Panc1 (cell line): ENCODE results near the gene TEAD2. TPM values are rescaled to one million over a fixed set of nuclear protein-coding genes. Genes with fewer than 3 reads are reported as not detected.

Source experiments
- ATAC-seq: fragments of 200-7000 bp; cut with Tn5 transposase; 2 replicates; pipeline ENCODE4 v1.9.1; 2020; ENCODE audit warnings: mild to moderate bottlenecking, moderate library complexity
- BruUV-seq: library from RNA; stranded (reverse); fragments of 400-500 nt; replicated peaks from 2 replicates; lab custom pipeline; 2021; lab: Mats Ljungman, UMichigan
- CTCF ChIA-PET: fragments of 300-600 bp; sonication (Branson Sonifier 250); formaldehyde crosslinking; loops from one replicate; lab custom pipeline; 2022; ENCODE audit warnings: antibody characterized with exemption; lab: Charles Lee
- POLR2A ChIA-PET: fragments of 300-600 bp; sonication (Branson Sonifier 250); formaldehyde crosslinking; loops from one replicate; lab custom pipeline; 2022; ENCODE audit warnings: antibody characterized with exemption; lab: Charles Lee
- DNase-seq: peaks from one replicate; pipeline ENCODE4 v3.0.0-alpha.2; 2010; ENCODE audit warnings: low read depth, low spot score
- H3K27ac ChIP-seq: 2 replicates; pipeline ENCODE4 v1.5.1; 2011; ENCODE audit warnings: mild to moderate bottlenecking, low read length, inconsistent platforms
- H3K27me3 ChIP-seq: fragments of 200-500 bp; sonication (Bioruptor generic); 2 replicates; pipeline ENCODE4 v1.6.0; 2014; ENCODE audit warnings: low read length, inconsistent platforms; ENCODE audit not compliant: control insufficient read depth, insufficient read depth
- H3K36me3 ChIP-seq: fragments of 200-500 bp; sonication (Bioruptor generic); 2 replicates; pipeline ENCODE4 v1.5.1; 2014; ENCODE audit warnings: inconsistent platforms, mild to moderate bottlenecking, low read length, moderate library complexity; ENCODE audit not compliant: control insufficient read depth, insufficient read depth
- H3K4me1 ChIP-seq: 2 replicates; pipeline ENCODE4 v1.5.1; 2011; ENCODE audit warnings: inconsistent platforms, mild to moderate bottlenecking, low read length, moderate library complexity; ENCODE audit not compliant: control insufficient read depth, insufficient read depth
- H3K4me3 ChIP-seq, 2 experiments: 2 replicates each; pipeline ENCODE4 v1.5.1; 2011 to 2012; ENCODE audit warnings: low read depth in 2 of 2, low read length in 2 of 2, mild to moderate bottlenecking in 2 of 2, inconsistent platforms in 1 of 2, moderate library complexity in 1 of 2
- H3K9me3 ChIP-seq: fragments of 200-500 bp; sonication (Bioruptor generic); 2 replicates; pipeline ENCODE4 v1.5.1; 2014; ENCODE audit warnings: low read depth, mild to moderate bottlenecking, inconsistent platforms, low read length, moderate library complexity; ENCODE audit not compliant: control insufficient read depth, insufficient read depth
- POLR2AphosphoS5 ChIP-seq: IDR thresholded peaks from 2 replicates; pipeline ENCODE4 v1.6.1; 2012; ENCODE audit warnings: mild to moderate bottlenecking, low read depth, low read length, moderate library complexity
- SIN3A ChIP-seq: IDR thresholded peaks from 2 replicates; pipeline ENCODE4 v1.6.1; 2012; ENCODE audit warnings: low read depth, mild to moderate bottlenecking, low read length, moderate library complexity, borderline replicate concordance; ENCODE audit not compliant: insufficient read depth
- TCF7L2 ChIP-seq: IDR thresholded peaks from 2 replicates; pipeline ENCODE4 v1.6.1; 2011; ENCODE audit warnings: mild to moderate bottlenecking, low read depth, low read length, inconsistent platforms
- in situ Hi-C: cut with HindIII; loops from 2 replicates; pipeline ENCODE4 v1.10.0; 2016; ENCODE audit warnings: low sequenced_read_pairs, low pct_unique_long_range_greater_than_20kb
- intact Hi-C: fragments of 100-400 bp; cut with micrococcal nuclease; formaldehyde crosslinking; loops from one replicate; pipeline ENCODE4 v1.10.0; 2022; ENCODE audit not compliant: unreplicated experiment
- total RNA-seq: library from RNA; stranded (reverse); gene quantifications from one replicate; pipeline ENCODE4 v1.2.1, GENCODE V29; 2021; ENCODE audit not compliant: unreplicated experiment
- TF ChIP-seq, protein P1 (sequence below): fragments of 450-650 bp; IDR thresholded peaks from 2 replicates; pipeline ENCODE4 v1.5.1; 2017; ENCODE audit warnings: mild to moderate bottlenecking
- TF ChIP-seq, protein P2 (sequence below), 2 experiments: IDR thresholded peaks; 2 replicates each; pipeline ENCODE4 v1.6.1; 2011 to 2012; ENCODE audit warnings: low read depth in 2 of 2, control low read depth in 1 of 2, low read length in 1 of 2, mild to moderate bottlenecking in 1 of 2, moderate library complexity in 1 of 2; ENCODE audit not compliant: insufficient read depth in 1 of 2

TEAD2 gene
- total RNA-seq, 1 experiment from 2014 or later = 31.9 TPM

DNA sequence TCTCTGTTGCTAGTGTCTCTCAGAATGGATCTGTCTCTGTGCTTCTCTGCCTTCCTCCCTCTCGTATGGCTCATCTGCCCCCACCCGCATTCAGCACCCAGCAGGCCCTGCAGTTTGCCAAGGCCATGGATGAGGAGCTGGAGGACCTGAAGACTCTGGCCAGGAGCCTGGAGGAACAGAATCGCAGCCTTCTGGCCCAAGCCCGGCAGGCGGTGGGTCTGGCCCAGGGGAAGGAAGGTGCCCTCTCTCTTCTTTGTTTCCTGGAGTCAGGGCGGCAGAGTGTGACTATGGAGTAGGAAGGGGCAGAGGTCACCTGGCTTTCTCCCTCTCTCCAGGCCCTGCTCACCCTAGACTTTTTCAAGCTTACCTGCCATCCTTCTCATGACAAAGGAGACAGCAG, 36.7 kb upstream of the TEAD2 start:
- Histone ChIP-seq H3K4me3 (no peak overlapping the region), H3K27ac (no peak overlapping the region), H3K36me3 (no peaks in the 10 kb centered on the region), H3K9me3 (no peaks in the 10 kb centered on the region), H3K27me3 (no peaks in the 10 kb centered on the region), H3K4me1 (no peaks in the 10 kb centered on the region)
- in situ Hi-C loops (no loop called here), intact Hi-C loops (no loop called here)
- CTCF ChIA-PET = no interaction called here
- ATAC-seq (no peak), DNase-seq (no peak)
- no TSS peak for BruUV-seq
- TF ChIP-seq TCF7L2 = no peak
- TF ChIP-seq, protein P1, sequence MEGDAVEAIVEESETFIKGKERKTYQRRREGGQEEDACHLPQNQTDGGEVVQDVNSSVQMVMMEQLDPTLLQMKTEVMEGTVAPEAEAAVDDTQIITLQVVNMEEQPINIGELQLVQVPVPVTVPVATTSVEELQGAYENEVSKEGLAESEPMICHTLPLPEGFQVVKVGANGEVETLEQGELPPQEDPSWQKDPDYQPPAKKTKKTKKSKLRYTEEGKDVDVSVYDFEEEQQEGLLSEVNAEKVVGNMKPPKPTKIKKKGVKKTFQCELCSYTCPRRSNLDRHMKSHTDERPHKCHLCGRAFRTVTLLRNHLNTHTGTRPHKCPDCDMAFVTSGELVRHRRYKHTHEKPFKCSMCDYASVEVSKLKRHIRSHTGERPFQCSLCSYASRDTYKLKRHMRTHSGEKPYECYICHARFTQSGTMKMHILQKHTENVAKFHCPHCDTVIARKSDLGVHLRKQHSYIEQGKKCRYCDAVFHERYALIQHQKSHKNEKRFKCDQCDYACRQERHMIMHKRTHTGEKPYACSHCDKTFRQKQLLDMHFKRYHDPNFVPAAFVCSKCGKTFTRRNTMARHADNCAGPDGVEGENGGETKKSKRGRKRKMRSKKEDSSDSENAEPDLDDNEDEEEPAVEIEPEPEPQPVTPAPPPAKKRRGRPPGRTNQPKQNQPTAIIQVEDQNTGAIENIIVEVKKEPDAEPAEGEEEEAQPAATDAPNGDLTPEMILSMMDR = no peak
- no peak for TF ChIP-seq SIN3A
- TF ChIP-seq, protein P2, sequence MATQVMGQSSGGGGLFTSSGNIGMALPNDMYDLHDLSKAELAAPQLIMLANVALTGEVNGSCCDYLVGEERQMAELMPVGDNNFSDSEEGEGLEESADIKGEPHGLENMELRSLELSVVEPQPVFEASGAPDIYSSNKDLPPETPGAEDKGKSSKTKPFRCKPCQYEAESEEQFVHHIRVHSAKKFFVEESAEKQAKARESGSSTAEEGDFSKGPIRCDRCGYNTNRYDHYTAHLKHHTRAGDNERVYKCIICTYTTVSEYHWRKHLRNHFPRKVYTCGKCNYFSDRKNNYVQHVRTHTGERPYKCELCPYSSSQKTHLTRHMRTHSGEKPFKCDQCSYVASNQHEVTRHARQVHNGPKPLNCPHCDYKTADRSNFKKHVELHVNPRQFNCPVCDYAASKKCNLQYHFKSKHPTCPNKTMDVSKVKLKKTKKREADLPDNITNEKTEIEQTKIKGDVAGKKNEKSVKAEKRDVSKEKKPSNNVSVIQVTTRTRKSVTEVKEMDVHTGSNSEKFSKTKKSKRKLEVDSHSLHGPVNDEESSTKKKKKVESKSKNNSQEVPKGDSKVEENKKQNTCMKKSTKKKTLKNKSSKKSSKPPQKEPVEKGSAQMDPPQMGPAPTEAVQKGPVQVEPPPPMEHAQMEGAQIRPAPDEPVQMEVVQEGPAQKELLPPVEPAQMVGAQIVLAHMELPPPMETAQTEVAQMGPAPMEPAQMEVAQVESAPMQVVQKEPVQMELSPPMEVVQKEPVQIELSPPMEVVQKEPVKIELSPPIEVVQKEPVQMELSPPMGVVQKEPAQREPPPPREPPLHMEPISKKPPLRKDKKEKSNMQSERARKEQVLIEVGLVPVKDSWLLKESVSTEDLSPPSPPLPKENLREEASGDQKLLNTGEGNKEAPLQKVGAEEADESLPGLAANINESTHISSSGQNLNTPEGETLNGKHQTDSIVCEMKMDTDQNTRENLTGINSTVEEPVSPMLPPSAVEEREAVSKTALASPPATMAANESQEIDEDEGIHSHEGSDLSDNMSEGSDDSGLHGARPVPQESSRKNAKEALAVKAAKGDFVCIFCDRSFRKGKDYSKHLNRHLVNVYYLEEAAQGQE (IDR thresholded peaks at IDR 0.05; ENCODE audit: insufficient read depth in 1 of 2, low read depth in 2 of 2, low read length in 1 of 2) = no peak
- TF ChIP-seq POLR2AphosphoS5 = no peak
- POLR2A ChIA-PET = interaction anchor here (0.5 kb wide), 1 partner anchor 31 kb away, joined by 4 read pairs; no protein-coding TSS in a partner anchor

DNA sequence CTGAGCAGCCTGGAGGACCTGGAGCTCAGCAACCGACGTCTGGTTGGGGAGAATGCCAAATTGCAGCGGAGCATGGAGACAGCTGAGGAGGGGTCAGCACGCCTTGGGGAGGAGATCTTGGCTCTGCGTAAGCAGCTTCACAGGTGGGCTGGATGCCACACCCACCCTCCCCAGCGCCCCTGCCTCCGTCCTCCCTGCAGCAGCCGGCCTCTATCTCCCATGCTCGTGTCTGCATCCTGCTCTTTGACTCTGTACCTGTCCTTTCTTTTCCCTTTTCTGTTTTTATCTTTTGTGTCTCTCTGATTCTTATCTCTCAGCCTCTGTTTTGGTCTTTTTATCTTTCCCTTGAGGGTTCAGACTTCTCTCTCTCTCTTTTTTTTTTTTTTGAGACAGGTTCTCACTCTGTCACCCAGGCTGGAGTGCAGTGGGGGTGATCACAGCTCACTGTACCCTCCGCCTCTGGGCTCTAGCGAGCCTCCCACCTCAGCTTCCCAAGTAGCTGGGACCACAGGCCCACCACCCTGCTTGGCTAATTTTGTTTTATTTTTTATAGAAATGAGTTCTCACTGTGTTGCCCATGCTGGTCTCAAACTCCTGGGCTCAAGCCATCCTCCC, 35.9 kb upstream of the TEAD2 start:
- no peak for DNase-seq
- ChIA-PET POLR2A (no interaction called here), CTCF (interaction anchor here (0.6 kb wide), 1 partner anchor 12 kb away, joined by 6 read pairs; no protein-coding TSS in a partner anchor)
- no peak overlapping the region for H3K27ac ChIP-seq
- no peak for ATAC-seq
- no TSS peak for BruUV-seq
- H3K9me3 ChIP-seq = no peaks in the 10 kb centered on the region
- H3K4me3 ChIP-seq = no peak overlapping the region
- no peaks in the 10 kb centered on the region for H3K36me3 ChIP-seq
- in situ Hi-C loops = no loop called here
- no peaks in the 10 kb centered on the region for H3K4me1 ChIP-seq
- intact Hi-C loops = no loop called here
- TF ChIP-seq SIN3A (no peak), POLR2AphosphoS5 (no peak), TCF7L2 (no peak)
- TF ChIP-seq, protein P2 (IDR thresholded peaks at IDR 0.05; ENCODE audit: insufficient read depth in 1 of 2, low read depth in 2 of 2, low read length in 1 of 2) = no peak
- TF ChIP-seq, protein P1 = no peak
- no peaks in the 10 kb centered on the region for H3K27me3 ChIP-seq
